PC-9 (cell line): Measurements from ENCODE around the gene ZFHX3. TPM values are rescaled to one million over a fixed set of nuclear protein-coding genes. Genes with fewer than 3 reads are reported as not detected.

Experiments used
- BruUV-seq: library from RNA; stranded (reverse); fragments of 400-500 nt; replicated peaks from 2 replicates; lab custom pipeline; 2021; lab: Mats Ljungman, UMichigan
- CTCF ChIA-PET: fragments of 300-600 bp; sonication (Branson Sonifier 250); formaldehyde crosslinking; loops from one replicate; lab custom pipeline; 2022; ENCODE audit warnings: antibody characterized with exemption; lab: Charles Lee
- POLR2A ChIA-PET: fragments of 300-600 bp; sonication (Branson Sonifier 250); formaldehyde crosslinking; loops from one replicate; lab custom pipeline; 2022; ENCODE audit warnings: antibody characterized with exemption; ENCODE audit not compliant: unreplicated experiment; lab: Charles Lee
- DNase-seq, 2 experiments: peaks; one replicate each; pipeline versions ENCODE4 v3.0.0 to v3.0.0-alpha.2; 2015 to 2022; ENCODE audit warnings: mixed read lengths in 1 of 2
- H2AFZ ChIP-seq: fragments of 200-600 bp; sonication (generic); 2 replicates; pipeline ENCODE4 v1.8.1; 2017; ENCODE audit warnings: antibody characterized with exemption
- H3F3A ChIP-seq: fragments of 200-600 bp; sonication (generic); 2 replicates; pipeline ENCODE4 v1.8.1; 2017; ENCODE audit warnings: antibody characterized with exemption, mild to moderate bottlenecking, low read depth; ENCODE audit not compliant: insufficient read depth
- H3K27ac ChIP-seq: fragments of 200-600 bp; sonication (generic); 2 replicates; pipeline ENCODE4 v1.6.1; 2016; ENCODE audit warnings: mixed run types
- H3K27me3 ChIP-seq: fragments of 200-600 bp; sonication (generic); 2 replicates; pipeline ENCODE4 v1.6.1; 2016; ENCODE audit warnings: low read depth, mixed run types; ENCODE audit not compliant: insufficient read depth
- H3K36me3 ChIP-seq: fragments of 200-600 bp; sonication (generic); 2 replicates; pipeline ENCODE4 v1.6.1; 2016; ENCODE audit warnings: low read depth, mixed run types
- H3K4me1 ChIP-seq: fragments of 200-600 bp; sonication (generic); replicated peaks from 2 replicates; pipeline ENCODE4 v1.6.1; 2016; ENCODE audit warnings: mixed run types; ENCODE audit not compliant: insufficient read depth
- H3K4me2 ChIP-seq: fragments of 200-600 bp; sonication (generic); 2 replicates; pipeline ENCODE4 v1.6.1; 2017; ENCODE audit warnings: mixed run types
- H3K4me3 ChIP-seq: fragments of 200-600 bp; sonication (generic); 2 replicates; pipeline ENCODE4 v1.6.1; 2016; ENCODE audit warnings: mixed run types
- H3K79me2 ChIP-seq: fragments of 200-600 bp; sonication (generic); 2 replicates; pipeline ENCODE4 v1.6.1; 2017; ENCODE audit warnings: low read depth, mixed run types
- H3K9me2 ChIP-seq: fragments of 200-600 bp; sonication (generic); 2 replicates; pipeline ENCODE4 v1.8.1; 2017; ENCODE audit warnings: mild to moderate bottlenecking; ENCODE audit not compliant: insufficient read depth
- H3K9me3 ChIP-seq: fragments of 200-600 bp; sonication (generic); 2 replicates; pipeline ENCODE4 v1.8.1; 2016; ENCODE audit warnings: low read depth; ENCODE audit not compliant: insufficient read depth
- H4K20me1 ChIP-seq: fragments of 200-600 bp; sonication (generic); 2 replicates; pipeline ENCODE4 v1.8.1; 2017; ENCODE audit not compliant: insufficient read depth
- CTCF ChIP-seq: fragments of 200-600 bp; sonication (generic); conservative IDR thresholded peaks from 2 replicates; pipeline ENCODE4 v1.6.1; 2017; ENCODE audit warnings: mixed run types, antibody characterized with exemption, mild to moderate bottlenecking, moderate library complexity
- EZH2 ChIP-seq: fragments of 200-600 bp; sonication (generic); IDR thresholded peaks from 2 replicates; pipeline ENCODE4 v1.8.0; 2017; ENCODE audit warnings: antibody characterized with exemption, low read depth
- intact Hi-C: fragments of 100-400 bp; cut with micrococcal nuclease; formaldehyde crosslinking; loops from one replicate; pipeline ENCODE4 v1.10.0; 2022; ENCODE audit not compliant: unreplicated experiment
- total RNA-seq: library from RNA; stranded (reverse); gene quantifications from 2 replicates; pipeline ENCODE4 v1.2.3, GENCODE V29; 2021

Gene ZFHX3
- total RNA-seq, 1 experiment from 2014 or later: 23.1 TPM

- Histone ChIP-seq H3F3A (no peaks in the 10 kb centered on the region; the same call in 1 of the 2 replicates), H3K4me3 (no peak overlapping the region), H3K9me2 (no peaks in the 10 kb centered on the region), H2AFZ (no peak overlapping the region), H3K27ac (no peak overlapping the region), H3K79me2 (0 out of 2 replicates have a peak, but pooled peaks cover 10% of the 10 kb centered on the region), H3K4me1 (no peaks in the 10 kb centered on the region), H3K9me3 (no peaks in the 10 kb centered on the region), H3K27me3 (no peaks in the 10 kb centered on the region), H3K36me3 (0 out of 2 replicates have a peak, but pooled peaks cover 5% of the 10 kb centered on the region), H3K4me2 (no peak overlapping the region), H4K20me1 (peaks cover 4% of the 10 kb centered on the region; the same call in 1 of the 2 replicates)
- no TSS peak for BruUV-seq
- peak in 1 of 2 experiments; percentile 43 for DNase-seq
- intact Hi-C loops: loop anchor here (2.0 kb wide), 2 partner anchors 36 to 76 kb away; no protein-coding TSS in a partner anchor
- POLR2A ChIA-PET: interaction anchor here (0.6 kb wide), 2 partner anchors 44 to 85 kb away, joined by 6 read pairs; no protein-coding TSS in a partner anchor
- TF ChIP-seq CTCF (no peak), EZH2 (no peak)
- CTCF ChIA-PET: interaction anchor here (0.6 kb wide), 1 partner anchor 228 kb away, joined by 5 read pairs; no protein-coding TSS in a partner anchor
These were observed 95.1 kb downstream of the ZFHX3 start for GRCh38 chr16:72952811-72953271.

- Histone ChIP-seq H3K27ac (no peak overlapping the region), H4K20me1 (peaks cover 4% of the 10 kb centered on the region; the same call in 1 of the 2 replicates), H3K4me3 (no peak overlapping the region), H3K9me3 (no peaks in the 10 kb centered on the region), H3K27me3 (no peaks in the 10 kb centered on the region), H3K4me2 (no peak overlapping the region), H3K4me1 (no peaks in the 10 kb centered on the region), H3K79me2 (0 out of 2 replicates have a peak, but pooled peaks cover 10% of the 10 kb centered on the region), H3K36me3 (0 out of 2 replicates have a peak, but pooled peaks cover 5% of the 10 kb centered on the region), H3F3A (no peaks in the 10 kb centered on the region; the same call in 1 of the 2 replicates), H2AFZ (no peak overlapping the region), H3K9me2 (no peaks in the 10 kb centered on the region)
- POLR2A ChIA-PET: no interaction called here
- CTCF ChIA-PET: no interaction called here
- no peak for DNase-seq
- no peak for TF ChIP-seq CTCF
- BruUV-seq: no TSS peak
- intact Hi-C loops: loop anchor here (2.0 kb wide), 2 partner anchors 36 to 76 kb away; no protein-coding TSS in a partner anchor
These were observed 95.5 kb downstream of the ZFHX3 start for GRCh38 chr16:72952404-72952803.

GRCh38 chr16:72951916-72952315, 96.0 kb downstream of the ZFHX3 start:
- POLR2A ChIA-PET: no interaction called here
- Histone ChIP-seq H3K79me2 (0 out of 2 replicates have a peak, but pooled peaks cover 8% of the 10 kb centered on the region), H4K20me1 (peaks cover 4% of the 10 kb centered on the region; the same call in 1 of the 2 replicates)

More at GRCh38 chr16:72951916-72952315, 96.0 kb downstream of the ZFHX3 start:
- H3K27ac ChIP-seq: no peak overlapping the region
- no peaks in the 10 kb centered on the region for H3K27me3 ChIP-seq
- intact Hi-C loops: loop anchor here (2.0 kb wide), 2 partner anchors 37 to 75 kb away; no protein-coding TSS in a partner anchor
- no peak overlapping the region for H3K4me2 ChIP-seq
- no peak overlapping the region for H2AFZ ChIP-seq
- DNase-seq: no peak
- BruUV-seq: no TSS peak
- H3K4me3 ChIP-seq: no peak overlapping the region
- CTCF ChIA-PET: no interaction called here
- TF ChIP-seq EZH2 (no peak), CTCF (no peak)
- H3F3A ChIP-seq: no peaks in the 10 kb centered on the region; the same call in 1 of the 2 replicates
- 0 out of 2 replicates have a peak, but pooled peaks cover 5% of the 10 kb centered on the region for H3K36me3 ChIP-seq
- no peaks in the 10 kb centered on the region for H3K9me3 ChIP-seq
- H3K9me2 ChIP-seq: no peaks in the 10 kb centered on the region
- no peaks in the 10 kb centered on the region for H3K4me1 ChIP-seq
